HG02870 (cell line): ENCODE results near the gene GOLPH3.
A peak's percentile ranks its signal among the peaks of the same experiment; 100 is the strongest.
"Not testable (repeated sequence)": the region's sequence is repeated elsewhere in the genome, so short reads cannot be mapped to it uniquely, and the experiment has no call there.

Source experiments
- ATAC-seq: cut with Tn5 transposase; IDR thresholded peaks from one replicate; pipeline ENCODE4 v1.9.1; 2021; ENCODE audit warnings: mild to moderate bottlenecking, moderate library complexity; ENCODE audit not compliant: unreplicated experiment

GOLPH3 gene

DNA sequence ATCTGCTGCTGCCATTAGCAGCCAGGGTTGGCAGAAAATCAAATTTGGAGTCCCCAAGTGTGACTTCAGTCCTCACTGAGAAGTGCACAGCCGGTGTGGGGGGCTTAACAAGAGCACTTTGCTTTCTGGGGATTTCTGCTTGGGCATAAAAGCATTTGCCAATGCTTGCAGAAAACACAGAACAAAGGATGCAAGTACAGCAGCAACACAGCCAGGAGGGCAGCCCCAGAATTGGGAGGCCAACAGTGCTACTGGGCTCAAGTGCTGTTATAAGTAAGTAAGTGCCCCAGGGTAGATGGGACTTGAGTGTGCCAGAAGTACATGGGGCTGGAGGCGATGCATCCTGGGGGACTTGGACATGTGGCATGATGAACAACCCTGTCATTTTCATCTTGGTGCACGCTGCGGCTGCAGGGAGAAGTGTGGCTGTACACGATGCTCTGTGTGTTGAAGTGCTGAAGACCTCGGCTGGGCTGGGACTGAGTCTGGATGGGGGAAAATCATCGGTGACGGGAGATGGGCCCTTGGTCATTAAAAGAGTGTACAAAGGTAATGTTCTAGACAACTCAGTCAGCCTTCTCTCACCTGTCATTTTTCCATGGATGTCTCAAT lies 73.3 kb downstream of the GOLPH3 start:
- no peak for ATAC-seq

DNA sequence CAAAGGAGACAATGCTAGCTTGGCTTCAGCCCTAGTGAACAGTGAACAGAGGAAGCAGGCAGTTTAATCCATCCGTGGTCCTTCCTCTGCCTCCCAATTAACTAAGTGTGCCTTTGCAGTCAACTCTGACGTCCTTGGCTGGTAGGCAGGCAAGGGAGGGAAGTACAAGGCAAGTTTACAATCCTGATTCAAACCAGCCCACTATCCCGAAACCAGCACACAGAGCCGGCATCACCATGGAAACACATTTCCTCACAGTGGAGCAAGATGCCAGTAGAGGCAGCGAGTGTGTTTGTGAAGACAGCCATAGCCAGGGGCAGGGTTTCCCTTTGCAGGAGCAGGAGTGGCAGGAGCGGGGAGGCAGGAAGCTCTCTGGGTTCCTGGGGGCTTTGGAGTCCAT lies 73.9 kb downstream of the GOLPH3 start:
- no peak for ATAC-seq

DNA sequence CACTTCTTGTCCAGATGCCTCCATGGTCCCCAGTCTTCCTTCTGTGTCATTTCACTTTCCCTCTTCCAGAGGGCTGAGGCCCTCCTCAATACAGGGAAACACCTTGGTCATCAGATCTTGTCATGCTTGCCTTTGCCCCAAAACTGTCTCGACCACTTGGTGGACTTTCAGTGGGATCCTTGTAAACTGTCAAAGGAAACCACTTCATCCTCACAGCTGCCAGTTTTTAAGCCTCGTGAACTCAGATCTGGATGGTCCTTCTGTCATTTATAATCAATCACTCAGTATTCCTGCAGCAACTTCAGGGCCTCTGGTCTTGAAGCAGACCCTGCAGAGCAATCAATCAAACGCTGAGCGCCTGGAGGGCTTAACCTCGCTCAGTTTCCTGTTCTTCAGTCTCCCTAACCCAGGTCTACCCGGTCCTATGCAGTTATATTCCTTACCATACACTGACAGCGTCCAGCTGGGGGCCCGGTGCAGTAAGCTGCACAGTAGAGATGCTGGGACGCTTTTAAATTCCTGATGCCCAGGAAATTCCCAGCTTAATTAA lies 74.6 kb downstream of the GOLPH3 start:
- no peak for ATAC-seq

DNA sequence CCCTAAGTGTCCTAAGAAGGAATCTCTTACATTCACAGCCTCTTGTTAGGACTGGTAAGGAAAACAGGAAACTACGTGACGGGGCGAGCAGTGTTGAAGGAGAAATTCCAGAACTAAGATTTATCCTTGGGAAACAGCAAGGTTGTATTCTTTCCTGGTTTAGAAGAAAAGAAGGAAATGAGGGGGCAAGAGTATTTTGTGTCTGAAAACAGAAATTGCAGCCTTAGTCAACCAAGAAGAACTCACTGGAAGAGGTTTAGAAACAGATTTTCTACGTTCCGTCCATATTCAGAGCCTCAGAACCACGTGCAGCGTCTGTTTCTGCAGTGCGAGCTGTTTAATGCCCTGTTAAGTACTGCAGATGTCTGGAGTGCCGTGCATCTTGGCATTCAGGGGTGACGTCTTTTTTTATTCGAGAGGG lies 75.2 kb downstream of the GOLPH3 start:
- no peak for ATAC-seq

DNA sequence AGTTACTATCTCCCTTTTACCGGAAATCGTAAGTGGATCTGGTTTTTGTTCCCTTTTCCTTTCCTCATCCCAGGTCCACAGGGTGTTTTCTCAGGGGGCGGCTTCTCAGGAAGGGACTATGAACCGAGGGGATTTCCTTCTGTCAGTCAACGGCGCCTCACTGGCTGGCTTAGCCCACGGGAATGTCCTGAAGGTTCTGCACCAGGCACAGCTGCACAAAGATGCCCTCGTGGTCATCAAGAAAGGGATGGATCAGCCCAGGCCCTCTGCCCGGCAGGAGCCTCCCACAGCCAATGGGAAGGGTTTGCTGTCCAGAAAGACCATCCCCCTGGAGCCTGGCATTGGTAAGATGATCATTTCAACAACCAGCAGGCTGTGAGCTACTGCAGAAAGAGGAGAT lies 75.8 kb downstream of the GOLPH3 start:
- no peak for ATAC-seq

DNA sequence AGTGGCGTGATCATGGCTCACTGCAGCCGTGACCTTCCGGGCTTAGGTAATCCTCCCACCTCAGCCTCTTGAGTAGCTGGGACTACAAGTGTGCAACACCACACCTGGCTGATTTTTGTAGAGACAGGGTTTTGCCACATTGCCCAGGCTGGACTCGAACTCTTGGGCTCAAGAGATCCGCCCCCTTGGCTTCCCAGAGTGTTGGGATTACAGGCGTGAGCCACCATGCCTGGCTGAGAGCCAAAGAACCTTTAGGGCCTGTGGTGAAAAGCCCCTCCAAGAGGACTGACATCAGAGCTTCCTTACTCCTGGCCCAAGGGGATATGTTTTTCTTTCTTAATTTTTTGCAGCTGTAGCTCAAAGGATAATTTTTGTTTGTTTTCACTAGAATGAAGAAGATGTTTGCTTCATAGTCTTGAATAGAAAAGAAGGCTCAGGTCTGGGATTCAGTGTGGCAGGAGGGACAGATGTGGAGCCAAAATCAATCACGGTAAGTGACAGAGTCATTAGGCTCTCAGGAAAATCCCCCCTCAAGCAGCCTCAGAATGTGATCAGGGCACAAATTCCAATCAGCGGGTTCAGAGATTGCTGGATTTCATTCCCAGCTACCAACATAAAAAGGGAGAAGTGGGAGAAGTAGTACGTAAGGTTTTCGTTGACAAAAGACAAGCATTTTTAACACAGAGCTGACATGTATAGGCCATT lies 77.1 kb downstream of the GOLPH3 start:
- ATAC-seq = no peak

DNA sequence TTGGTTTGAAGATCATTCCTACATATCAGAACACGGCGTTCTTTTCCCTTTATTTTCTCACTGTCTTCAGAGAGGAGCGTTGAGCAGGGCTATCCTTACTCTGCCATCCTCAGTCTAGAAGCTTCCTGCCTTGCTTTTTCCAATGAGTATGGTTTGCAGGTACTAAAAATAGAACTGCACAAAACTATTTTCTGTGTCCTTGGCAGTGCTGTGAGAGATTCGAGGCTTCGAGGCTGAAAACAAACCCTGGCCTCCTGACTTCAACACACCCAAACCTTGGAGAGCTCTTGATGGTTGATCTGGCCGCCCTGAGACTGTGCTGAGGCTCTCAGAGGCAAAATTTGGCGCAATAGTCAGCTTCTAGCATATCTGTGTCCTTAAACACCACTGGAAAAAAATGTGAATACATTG lies 78.9 kb downstream of the GOLPH3 start:
- ATAC-seq = no peak

DNA sequence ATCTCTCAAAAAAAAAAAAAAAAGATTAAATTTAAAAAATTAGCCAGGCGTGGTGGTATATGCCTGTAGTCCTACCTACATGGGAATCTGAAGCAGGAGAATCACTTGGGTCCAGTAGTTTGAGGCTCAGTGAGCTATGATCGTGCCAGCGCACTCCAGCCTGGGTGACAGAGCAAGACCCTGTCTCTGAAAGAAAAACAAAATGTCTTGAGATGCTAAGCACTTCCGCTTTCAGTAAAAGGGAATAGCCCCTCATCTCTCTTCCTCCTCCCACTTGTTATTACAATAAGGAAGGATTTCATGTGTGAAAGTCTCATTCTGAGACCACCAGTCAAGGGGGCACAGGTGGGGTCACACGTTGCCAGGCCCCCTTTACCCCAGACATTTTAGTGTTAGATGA lies 79.4 kb downstream of the GOLPH3 start:
- ATAC-seq = no peak

DNA sequence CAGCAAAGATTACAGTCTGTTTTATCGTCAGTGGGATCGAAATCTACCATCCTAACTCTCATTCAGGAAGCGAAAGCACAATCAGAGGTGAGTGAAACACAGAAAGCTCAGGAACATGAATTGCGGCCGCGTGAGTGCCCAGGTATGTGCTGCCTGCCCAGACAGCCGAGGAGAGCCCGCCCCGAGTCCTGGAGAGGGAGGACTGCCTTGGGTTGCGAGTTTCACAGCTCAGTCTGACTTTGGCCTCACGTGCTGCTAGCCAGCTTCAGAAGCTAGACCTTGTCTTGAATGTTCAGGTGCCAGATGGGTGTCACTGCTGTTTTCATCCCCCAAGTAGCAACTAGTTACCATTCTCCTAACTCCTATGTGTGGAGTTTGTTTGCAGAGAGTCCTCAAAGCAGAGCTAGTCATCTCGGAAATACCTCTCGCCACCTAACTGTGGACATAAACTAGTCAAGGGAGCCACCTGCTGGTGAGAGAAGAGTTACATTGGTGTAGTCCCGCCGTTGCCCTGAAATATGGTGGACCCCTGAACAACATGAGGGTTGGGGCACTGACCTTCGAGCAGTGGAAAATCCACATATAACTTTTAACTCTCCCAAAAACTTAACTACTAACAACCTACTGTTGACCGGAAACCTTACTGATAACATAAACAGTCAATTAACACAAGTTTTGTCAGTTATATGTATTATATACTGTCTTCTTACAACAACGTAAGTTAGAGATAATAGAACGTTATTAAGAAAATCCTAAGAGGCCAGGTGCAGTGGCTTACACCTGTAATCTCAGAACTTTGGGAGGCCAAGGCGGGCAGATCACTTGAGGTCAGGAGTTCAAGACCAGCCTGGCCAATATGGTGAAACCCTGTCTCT lies 80.9 kb downstream of the GOLPH3 start:
- ATAC-seq = peak; percentile 89

DNA sequence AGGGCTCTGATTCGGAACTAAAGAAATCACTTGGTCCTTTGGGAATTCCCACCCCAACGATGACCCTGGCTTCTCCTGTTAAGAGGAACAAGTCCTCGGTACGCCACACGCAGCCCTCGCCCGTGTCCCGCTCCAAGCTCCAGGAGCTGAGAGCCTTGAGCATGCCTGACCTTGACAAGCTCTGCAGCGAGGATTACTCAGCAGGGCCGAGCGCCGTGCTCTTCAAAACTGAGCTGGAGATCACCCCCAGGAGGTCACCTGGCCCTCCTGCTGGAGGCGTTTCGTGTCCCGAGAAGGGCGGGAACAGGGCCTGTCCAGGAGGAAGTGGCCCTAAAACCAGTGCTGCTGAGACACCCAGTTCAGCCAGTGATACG lies 83.4 kb downstream of the GOLPH3 start:
- ATAC-seq = no peak

DNA sequence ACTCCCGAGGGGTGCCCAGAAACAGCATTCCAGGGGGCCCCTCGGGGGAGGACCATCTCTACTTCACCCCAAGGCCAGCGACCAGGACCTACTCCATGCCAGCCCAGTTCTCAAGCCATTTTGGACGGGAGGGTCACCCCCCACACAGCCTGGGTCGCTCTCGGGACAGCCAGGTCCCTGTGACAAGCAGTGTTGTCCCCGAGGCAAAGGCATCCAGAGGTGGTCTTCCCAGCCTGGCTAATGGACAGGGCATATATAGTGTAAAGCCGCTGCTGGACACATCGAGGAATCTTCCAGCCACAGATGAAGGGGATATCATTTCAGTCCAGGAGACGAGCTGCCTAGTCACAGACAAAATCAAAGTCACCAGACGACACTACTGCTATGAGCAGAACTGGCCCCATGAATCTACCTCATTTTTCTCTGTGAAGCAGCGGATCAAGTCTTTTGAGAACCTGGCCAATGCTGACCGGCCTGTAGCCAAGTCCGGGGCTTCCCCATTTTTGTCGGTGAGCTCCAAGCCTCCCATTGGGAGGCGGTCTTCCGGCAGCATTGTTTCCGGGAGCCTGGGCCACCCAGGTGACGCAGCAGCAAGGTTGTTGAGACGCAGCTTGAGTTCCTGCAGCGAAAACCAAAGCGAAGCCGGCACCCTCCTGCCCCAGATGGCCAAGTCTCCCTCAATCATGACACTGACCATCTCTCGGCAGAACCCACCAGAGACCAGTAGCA lies 83.9 kb downstream of the GOLPH3 start:
- ATAC-seq = no peak

DNA sequence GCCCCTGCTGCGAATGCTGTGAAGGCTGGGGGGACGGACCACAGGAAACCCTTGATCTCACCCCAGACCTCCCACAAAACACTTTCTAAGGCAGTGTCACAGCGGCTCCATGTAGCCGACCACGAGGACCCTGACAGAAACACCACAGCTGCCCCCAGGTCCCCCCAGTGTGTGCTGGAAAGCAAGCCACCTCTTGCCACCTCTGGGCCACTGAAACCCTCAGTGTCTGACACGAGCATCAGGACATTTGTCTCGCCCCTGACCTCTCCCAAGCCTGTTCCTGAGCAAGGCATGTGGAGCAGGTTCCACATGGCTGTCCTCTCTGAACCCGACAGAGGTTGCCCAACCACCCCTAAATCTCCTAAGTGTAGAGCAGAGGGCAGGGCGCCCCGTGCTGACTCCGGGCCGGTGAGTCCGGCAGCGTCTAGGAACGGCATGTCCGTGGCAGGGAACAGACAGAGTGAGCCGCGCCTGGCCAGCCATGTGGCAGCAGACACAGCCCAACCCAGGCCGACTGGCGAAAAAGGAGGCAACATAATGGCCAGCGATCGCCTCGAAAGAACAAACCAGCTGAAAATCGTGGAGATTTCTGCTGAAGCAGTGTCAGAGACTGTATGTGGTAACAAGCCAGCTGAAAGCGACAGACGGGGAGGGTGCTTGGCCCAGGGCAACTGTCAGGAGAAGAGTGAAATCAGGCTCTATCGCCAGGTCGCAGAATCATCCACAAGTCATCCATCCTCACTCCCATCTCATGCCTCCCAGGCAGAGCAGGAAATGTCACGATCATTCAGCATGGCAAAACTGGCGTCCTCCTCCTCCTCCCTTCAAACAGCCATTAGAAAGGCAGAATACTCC lies 84.7 kb downstream of the GOLPH3 start:
- no peak for ATAC-seq

DNA sequence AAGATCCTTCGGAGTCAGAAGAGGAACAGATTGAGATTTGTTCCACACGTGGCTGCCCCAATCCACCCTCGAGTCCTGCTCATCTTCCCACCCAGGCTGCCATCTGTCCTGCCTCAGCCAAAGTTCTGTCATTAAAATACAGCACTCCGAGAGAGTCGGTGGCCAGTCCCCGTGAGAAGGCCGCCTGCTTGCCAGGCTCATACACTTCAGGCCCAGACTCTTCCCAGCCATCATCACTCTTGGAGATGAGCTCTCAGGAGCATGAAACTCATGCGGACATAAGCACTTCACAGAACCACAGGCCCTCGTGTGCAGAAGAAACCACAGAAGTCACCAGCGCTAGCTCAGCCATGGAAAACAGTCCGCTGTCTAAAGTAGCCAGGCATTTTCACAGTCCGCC lies 85.9 kb downstream of the GOLPH3 start:
- ATAC-seq = no peak

DNA sequence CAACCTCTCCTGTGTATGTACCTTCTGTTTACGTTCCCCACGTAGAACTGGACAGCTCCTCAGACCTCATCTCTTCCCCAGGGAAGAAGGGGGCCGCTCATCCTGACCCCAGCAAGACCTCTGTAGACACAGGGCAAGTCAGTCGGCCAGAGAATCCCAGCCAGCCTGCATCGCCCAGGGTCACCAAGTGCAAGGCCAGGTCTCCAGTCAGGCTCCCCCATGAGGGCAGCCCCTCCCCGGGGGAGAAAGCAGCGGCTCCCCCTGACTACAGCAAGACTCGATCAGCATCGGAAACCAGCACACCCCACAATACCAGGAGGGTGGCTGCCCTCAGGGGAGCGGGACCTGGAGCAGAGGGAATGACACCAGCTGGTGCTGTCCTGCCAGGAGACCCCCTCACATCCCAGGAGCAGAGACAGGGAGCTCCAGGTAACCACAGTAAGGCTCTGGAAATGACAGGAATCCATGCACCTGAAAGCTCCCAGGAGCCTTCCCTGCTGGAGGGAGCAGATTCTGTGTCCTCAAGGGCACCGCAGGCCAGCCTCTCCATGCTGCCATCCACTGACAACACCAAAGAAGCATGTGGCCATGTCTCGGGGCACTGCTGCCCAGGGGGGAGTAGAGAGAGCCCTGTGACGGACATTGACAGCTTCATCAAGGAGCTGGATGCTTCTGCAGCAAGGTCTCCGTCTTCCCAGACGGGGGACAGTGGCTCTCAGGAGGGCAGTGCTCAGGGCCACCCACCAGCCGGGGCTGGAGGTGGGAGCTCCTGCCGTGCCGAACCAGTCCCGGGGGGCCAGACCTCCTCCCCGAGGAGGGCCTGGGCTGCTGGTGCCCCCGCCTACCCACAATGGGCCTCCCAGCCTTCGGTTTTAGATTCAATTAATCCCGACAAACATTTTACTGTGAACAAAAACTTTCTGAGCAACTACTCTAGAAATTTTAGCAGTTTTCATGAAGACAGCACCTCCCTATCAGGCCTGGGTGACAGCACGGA lies 86.7 kb downstream of the GOLPH3 start:
- no peak for ATAC-seq

DNA sequence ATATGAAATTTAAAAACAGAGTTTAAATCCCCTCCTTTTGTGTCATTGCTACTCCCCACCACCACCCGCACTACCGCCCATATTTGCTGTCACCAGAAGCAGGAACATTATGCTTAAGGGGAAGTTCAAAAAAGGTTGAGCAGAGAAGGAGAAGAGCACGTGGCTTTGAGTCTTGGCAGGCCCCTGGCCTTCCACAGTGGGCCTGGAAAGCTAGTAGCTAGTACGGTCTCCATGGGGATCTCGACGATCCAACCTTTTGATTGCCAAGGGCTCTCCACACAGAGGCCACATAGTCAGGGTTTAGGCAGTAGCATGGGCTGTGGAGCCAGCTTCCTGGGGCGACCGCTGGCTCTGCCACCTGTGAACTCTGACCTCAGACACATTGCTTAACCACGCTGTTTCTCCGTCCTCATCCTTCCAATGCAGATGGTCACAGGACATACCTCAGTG lies 90.1 kb downstream of the GOLPH3 start:
- no peak for ATAC-seq

DNA sequence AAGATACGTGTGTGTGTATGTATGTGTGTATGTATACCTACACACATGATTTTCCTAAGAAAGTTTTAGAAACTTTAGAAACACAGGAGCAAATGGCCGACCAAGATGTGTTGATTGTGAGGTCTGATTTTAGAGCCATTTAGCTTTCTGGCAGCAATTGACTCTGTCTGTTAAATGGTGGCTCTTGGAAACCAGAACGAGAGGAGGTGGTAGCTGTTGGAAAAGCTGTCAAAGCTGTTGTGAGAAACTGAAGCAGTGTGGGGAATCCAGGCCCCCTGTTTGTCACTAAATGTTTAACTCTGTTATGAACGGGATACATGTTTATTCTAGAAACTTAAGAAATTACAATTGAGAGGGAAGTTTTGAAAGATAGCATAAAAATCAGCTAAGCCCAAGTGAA lies 91.4 kb downstream of the GOLPH3 start:
- ATAC-seq = no peak

DNA sequence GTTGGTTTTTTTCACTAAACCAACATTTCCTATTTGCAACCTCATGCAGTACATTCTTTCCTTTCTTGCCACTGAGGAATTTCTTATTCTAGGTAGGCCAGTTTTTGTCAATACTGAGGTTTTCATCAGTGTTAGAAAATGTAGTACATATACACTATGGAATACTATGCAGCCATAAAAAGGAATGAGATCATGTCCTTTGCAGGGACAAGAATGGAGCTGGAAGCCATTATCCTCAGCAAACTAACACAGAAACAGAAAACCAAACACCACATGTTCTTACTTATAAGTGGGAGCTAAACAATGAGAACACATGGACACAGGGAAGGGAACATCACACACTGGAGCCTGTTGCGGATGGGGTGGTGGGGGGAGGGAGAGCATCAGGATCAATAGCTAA lies 93.6 kb downstream of the GOLPH3 start:
- not testable (repeated sequence) for ATAC-seq

DNA sequence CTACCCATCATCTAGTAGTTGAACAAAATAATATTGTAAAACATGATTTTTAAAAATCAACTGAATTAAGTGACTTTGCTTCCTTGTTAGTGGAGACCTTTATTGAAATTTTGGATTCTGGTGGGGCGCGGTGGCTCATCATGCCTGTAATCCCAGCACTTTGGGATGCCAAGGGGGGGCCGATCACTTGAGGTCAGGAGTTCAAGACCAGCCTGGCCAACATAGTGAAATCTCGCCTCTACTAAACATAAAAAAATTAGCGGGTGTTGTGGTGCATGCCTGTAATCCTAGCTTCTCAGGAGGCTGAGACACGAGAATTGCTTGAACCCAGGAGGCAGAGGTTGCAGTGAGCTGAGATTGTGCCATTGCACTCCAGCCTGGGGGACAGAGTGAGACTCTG lies 95.3 kb downstream of the GOLPH3 start:
- ATAC-seq = not testable (repeated sequence)
